Measurements from ENCODE around the gene PAPPA. TPM values are rescaled to one million over a fixed set of nuclear protein-coding genes. Genes with fewer than 3 reads are reported as not detected.

The PAPPA gene, protein sequence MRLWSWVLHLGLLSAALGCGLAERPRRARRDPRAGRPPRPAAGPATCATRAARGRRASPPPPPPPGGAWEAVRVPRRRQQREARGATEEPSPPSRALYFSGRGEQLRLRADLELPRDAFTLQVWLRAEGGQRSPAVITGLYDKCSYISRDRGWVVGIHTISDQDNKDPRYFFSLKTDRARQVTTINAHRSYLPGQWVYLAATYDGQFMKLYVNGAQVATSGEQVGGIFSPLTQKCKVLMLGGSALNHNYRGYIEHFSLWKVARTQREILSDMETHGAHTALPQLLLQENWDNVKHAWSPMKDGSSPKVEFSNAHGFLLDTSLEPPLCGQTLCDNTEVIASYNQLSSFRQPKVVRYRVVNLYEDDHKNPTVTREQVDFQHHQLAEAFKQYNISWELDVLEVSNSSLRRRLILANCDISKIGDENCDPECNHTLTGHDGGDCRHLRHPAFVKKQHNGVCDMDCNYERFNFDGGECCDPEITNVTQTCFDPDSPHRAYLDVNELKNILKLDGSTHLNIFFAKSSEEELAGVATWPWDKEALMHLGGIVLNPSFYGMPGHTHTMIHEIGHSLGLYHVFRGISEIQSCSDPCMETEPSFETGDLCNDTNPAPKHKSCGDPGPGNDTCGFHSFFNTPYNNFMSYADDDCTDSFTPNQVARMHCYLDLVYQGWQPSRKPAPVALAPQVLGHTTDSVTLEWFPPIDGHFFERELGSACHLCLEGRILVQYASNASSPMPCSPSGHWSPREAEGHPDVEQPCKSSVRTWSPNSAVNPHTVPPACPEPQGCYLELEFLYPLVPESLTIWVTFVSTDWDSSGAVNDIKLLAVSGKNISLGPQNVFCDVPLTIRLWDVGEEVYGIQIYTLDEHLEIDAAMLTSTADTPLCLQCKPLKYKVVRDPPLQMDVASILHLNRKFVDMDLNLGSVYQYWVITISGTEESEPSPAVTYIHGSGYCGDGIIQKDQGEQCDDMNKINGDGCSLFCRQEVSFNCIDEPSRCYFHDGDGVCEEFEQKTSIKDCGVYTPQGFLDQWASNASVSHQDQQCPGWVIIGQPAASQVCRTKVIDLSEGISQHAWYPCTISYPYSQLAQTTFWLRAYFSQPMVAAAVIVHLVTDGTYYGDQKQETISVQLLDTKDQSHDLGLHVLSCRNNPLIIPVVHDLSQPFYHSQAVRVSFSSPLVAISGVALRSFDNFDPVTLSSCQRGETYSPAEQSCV (N-terminal part only)
- 5.7 TPM for total RNA-seq
- long read RNA-seq, partial matches to known transcripts = 1 of 8 reads
- long read RNA-seq, other reads (novel, unspliced or antisense) = 7 of 8 reads

DNA sequence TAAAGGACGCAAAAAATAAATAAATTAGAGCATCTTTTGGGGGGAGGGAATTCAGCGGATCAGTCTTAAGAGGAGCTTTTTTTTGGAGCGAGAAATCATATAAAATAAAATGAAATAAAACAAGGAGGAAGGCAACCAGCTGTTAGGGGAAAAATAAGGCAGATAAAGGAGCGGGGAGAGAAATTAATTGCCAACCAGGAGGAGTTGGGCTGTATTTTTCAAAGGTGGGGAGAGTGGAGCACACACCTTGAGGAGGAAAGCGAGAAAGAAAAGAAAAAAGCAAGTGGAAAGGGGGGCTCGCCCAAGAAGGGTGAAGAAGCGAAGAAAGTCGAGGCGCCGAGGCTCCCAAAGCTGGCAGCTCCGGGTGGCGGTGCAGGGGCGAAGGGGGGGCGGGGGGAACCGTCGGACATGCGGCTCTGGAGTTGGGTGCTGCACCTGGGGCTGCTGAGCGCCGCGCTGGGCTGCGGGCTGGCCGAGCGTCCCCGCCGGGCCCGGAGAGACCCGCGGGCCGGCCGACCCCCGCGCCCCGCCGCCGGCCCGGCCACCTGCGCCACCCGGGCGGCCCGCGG, at the start of gene PAPPA:
PAPPA (plus strand) TSS at position 27 of the 569 bp plus-strand sequence; CDS start at position 409, 382 bp downstream.
- no peak for DNase-seq (ENCODE audit: low spot score)

DNA sequence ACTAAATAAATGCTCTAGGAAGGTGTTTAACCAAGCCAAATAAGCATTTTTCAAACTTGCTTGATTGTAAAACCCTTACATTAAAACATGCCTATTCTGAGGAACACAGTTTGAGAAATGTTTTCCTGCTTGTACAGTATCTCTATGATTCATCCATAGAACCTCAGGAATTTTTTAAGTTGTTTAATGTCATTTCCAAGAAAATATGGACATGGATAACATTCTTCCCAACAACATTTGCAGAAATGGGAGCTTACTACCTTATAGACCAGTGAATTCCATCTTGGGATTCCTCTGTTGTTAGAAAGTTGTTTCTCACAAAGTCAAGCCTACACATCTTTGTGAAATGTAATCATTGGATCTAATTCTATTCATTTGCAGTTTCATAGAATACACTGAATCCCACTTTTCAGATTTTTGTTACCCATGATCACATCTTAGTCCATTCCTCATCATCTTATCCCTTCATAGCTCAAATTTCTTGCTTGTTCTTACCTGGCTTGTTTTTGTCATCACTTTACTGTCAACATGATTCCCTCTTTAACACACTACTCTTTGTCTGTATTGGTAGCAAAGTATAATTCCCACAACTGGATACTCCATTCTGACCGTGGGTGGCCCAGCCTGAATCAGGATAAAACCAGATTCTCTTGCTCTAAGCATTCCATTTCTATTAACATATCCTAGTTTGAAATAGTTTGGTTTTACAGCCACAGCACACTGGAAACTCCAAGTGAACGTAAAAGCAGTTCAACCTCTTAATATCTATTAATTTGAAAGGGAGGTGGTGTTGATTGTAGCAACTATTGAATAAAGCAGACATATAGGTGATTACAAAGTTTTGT, 49.4 kb upstream of the PAPPA start:
- DNase-seq (ENCODE audit: low spot score) = no peak

DNA sequence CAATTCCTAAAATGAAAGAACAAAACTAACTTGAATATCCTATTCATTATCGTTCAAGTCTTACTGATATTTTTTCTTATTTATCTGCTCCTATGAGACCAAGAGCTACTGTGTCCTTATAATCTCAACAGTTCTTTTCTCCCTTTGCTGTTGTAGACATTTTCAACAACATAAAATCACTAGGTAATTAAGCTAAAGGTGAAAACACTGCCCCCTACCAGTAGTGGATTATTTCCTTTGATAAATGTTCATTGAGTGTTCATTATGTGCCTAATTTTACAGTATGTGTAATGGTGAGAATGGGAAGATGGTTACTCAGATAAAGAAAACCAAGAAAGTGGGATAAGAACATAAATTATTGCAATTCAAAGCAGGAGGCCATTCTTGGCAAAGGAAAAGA, 41.4 kb upstream of the PAPPA start:
- no peak for DNase-seq (ENCODE audit: low spot score)

DNA sequence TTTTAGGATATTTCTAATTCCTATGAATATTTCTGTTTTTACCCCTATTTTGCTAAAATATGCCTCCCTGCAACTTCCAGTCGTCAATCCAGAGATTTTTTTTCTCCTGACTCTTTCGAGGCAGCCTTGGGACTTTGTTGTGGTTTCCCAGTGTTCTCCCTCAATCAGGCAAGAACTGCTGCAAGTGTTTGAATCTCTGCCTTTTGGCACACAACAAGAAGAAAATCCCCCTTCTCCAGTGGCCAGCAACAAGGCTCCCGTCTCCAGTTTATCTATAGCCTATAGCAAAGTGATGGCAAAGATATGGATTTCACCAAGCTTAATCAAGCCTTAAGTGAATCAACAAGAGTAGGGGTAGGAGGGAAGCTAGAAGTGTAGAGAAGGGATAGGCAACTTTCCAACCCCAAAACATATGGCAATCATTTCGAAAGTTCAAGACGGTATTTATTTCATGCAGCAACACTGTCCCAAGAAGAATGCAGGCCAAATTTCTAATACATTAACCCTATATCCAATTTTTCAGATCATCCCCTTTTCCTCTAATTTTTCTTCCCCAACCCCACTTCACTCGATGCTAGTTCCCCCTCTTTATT, 37.7 kb upstream of the PAPPA start:
- DNase-seq (ENCODE audit: low spot score) = no peak

DNA sequence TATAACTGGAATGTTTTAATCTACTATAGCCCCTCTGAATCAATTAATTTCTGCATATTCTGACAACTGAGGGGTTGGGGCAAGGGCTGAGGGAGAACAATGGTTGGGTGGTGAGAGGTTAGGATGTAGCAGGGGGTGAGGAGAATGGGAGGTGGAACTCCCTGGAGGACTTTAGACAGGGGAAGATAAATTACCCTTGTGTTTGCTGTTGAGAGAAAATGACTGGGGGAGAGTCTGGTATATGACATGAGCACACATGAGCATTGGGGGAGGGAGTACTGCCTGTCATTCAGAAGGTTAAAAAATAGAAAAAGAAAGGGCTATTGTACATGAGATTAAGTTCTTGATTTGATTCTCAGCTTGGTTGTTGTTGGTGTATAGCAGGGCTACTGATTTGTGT, 37.2 kb upstream of the PAPPA start:
- DNase-seq (ENCODE audit: low spot score) = no peak

DNA sequence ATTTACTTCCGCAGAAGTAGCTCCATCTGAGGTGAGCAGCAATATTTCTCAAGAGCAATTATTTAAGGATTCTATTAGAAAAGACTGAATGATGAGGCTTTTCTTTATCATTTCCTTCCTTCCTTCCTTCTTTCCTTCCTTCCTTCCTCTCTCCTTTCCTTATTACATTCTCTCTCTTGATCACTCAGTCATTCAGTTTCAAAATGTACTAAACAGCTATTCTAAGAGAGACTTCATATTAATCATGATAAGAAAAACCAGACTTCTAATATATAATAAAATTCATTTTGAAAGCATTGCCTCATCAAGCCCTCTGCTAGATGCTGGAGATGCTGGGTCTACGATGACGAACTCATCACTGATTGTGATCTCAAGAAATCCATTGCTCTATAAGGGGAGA, 30.4 kb upstream of the PAPPA start:
- DNase-seq (ENCODE audit: low spot score) = no peak

DNA sequence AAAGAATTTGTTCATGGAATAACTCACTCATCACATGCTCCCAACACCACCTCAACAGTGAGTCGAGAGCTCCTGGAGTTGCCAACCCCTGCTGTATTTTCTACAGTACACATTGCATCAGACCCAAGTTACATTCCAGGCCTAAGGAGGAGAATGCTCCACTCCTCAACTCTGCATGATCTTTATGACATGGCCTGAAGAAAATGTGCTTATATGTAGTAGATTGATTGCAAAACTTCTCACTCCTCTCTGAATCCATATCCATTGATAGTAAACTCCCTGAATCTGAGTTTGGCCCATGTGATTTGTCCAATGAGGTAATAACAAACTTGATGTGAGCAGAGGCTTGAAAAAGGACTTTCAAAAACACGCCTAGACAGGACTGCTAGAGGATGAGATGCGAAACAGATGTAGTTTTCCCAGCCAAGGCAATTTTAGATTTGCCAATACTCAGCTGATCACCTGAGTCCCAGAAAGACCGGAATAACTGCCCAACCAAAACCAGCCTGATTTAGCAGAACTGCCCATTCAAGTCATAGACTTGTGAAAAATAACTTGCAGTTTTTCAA, 29.0 kb upstream of the PAPPA start:
- DNase-seq (ENCODE audit: low spot score) = no peak

DNA sequence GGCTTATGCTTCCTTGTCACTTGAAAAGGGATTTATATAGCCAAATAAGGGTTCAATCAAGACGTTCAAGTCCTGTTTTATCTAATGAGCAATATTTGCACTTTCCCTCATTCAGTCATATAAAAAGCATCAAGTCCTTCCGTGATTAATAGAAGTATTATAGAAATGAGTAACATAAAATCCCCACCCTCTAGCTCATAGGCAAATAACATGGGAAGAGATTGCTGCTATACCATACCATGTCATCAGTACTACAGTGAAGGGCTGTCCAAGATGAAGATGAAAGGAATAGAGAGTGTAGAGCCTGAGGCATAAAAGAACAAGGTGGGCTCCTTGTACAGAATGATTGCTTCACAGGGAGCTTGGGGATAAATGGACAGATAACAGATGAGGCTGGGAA, 20.4 kb upstream of the PAPPA start:
- DNase-seq (ENCODE audit: low spot score) = no peak

DNA sequence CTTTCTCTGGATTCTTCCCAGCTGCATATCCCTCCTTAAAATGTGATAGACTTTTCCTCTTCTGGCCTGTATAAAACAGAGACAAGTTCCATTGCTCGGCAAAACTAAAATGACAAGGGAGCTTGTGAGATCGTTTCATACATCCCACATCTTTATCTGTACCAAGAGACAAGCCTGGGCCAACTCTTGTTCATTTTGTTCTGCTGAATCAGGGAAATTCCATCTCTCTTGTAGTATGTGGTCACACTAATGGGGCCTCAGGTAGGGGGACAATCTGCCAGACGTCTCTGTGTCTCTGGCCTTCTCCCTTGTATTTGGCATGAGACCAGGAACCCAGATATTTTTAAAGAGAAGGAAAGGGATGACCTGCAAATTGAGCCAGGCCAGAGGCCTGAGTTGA, 18.6 kb upstream of the PAPPA start:
- DNase-seq (ENCODE audit: low spot score) = no peak

DNA sequence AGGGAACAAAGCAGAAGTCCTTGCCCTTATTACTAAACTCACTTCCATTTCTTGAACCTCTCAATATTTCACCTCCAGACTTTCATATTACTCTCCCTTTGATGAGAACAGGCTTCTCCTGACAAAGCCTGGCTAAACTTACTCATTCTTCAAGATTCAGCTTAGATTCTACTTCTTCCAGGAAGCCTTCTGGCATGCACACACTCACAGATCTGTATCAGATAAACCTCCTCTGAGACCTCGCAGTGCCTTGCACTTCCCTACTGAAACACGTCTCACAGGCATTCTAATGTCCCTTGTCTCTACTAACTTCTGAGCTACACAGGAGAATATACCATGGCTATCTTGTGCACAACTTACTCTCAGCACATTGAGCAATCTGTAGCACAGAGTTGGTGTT, 16.6 kb upstream of the PAPPA start:
- DNase-seq (ENCODE audit: low spot score) = no peak

DNA sequence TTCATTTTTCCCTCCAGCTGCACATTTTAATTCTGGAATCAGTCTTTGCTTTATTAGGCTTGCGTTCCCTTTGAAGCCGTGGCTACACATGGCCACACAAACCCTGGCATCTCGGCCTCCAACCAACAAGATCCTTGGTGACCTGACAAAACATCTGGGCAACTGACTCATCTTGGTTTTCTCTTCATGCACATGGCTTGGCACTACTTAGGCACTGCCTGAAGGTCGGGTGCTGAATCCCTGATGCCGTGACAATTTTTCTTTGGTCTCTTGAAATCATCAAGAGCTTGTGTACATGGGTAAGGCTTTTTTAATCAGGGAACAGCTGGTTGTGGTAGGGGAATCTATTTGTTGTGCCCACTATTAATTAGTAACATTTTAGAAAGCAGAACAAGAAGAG, 16.0 kb upstream of the PAPPA start:
- DNase-seq (ENCODE audit: low spot score) = no peak

DNA sequence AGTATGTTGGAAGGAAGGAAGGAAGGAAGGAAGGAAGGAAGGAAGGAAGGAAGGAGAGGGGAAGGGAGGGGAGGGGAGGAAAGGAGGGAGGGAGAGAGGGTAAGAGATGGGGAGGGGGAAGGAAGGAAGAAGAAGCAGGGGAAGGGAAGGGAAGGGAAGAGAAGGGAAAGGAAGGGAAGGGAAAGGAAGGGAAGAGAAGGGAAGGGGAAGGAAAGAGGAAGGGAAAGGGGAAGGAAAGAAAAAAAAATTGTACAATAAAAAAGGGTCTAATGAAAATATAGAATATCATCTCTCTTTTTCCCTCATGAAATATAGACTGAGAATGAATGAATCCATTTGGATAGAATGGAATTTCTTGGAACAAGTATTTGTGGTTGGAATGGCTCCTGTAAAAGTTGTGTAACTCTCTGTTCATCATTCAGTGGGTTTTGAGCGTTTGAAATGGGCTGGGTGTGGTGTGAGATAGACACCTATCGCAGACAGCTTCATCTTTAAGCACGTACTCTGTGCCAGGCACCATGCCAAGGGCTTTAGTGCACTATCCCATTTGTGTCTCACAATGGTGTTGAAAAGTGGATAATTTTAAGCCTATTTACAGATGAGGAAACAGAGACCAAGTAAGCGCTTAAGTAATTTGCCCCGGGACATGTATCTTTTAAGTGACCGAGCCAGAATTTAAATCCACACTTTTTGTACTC, 11.6 kb upstream of the PAPPA start:
- no peak for DNase-seq (ENCODE audit: low spot score)

DNA sequence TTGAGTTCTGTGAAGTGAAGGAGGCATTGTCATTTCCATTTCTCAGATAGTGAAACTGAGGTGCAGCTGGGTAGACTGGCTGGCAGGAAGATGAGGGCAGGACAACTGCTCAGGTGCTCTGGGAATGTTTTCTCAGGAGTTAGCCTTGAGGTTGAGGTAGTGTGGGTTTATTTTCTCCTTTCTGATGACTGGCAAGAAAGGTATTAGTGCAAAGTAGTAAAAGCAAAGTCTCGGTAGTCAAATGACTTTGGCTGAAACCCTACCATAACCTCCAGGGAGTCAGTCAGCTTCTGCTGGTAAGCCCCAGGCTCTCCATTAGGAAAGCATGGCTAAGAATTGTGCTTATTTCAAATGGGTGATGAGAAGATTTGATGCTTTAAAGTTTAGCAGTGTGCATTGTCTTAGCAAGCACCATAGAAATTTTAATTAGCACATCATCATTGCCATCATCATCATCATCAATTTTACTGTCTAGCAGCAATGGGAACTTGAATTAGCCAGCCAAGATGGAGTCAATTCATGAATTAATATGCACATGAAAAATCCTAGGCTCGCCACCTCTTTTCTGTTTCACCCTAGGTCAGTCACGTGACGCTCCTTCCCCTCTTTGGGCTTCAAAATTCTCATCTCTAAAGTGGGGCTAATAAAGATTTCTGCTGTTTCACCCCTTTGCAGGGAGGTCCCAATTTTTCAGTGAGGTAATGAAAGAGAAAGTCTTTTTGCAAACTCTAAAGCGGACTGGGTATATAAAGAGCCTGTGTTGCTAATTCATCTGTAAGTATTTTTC, 10.7 kb upstream of the PAPPA start:
- no peak for DNase-seq (ENCODE audit: low spot score)

DNA sequence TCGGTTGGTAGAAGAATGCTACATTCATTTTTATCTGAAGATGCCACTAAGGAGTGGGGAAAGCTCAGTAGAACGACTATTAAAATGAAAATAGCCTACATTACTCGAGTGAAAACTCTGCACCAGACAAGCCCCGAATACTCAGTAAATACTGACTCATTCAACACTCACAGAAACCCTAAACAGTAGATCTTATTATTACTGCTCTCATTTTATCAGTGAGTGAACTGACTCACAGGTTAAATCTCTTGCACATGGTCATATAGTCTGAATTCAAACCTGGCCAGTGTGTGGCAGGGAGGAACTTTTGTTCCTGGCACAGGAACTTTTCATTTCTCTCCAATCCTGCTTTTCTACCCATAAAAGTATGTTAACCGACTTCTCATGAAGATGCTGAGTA, 9.6 kb upstream of the PAPPA start:
- DNase-seq (ENCODE audit: low spot score) = no peak

DNA sequence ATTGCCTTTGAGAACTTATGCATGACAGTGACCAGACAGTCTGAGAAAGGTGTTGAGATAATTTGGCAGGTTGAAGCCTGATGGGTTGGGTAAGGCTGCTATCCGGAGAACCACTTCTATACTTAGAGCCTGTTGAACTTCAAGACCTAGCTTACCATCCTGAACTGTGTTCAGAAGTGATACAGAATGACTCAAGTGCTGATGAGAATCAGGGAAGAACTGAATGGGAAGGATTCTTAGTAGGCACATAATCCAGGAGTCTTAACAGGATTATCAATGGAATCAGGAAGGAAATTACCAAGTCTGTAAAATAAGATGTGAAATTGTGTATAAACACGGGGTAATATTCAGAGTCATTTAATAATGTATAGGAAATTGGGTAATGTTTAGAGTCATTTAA, 9.0 kb upstream of the PAPPA start:
- no peak for DNase-seq (ENCODE audit: low spot score)

DNA sequence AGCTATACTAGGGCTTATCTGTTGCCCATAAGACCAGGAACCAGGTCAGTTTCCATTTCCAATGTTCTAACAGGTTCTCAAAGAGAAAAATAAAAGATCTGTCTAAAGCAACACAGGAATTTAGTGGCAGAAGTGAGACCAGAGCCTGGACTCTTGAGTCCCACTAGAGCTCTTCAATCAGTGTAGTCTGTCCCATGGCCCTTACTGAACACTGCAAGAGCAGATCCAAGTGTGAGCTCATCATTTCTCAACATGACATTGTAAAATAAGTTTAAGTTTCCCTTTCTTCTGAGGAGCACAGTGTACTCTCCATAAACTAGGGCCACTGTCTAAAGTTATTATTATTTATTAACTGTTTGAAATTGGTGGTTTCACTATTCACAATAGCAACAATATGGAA, 8.6 kb upstream of the PAPPA start:
- no peak for DNase-seq (ENCODE audit: low spot score)

DNA sequence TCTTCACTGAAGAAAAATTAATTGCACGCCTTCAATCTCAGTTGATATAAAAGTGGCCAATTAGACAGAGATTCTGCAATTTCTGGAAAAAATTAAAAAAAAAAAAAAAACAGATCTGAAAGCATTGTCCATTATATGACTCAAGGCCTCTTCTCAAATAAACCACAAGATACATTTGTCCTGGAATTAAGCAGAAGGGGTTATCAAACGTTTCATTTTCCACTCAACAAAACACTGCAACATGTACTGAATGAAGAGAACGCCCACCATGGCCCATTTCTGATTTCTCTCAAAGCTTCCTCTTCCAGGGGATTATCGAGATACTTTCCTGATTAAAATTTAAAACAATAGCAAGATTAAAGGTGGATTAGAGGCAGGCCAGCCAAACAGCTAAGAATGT, 5.8 kb upstream of the PAPPA start:
- DNase-seq (ENCODE audit: low spot score) = no peak

DNA sequence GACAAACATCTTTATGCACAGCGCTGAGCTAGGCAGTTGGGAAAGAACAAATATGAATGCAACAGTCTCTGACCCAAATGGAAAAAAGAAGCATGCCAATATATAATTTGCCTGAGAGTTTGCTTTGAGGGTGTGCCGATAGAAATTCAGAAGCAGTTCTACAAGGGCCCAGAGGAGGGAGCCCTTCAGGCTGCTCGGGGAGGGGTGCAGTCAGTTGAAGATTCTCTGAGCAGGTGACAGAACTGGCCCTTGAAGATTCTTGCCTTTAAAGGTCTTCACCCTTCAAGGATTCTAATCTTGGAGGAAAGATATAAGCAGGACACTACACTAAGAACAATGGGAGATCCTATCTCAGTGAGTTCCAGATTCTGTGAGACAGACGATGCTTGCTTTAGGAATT, 3.7 kb upstream of the PAPPA start:
- no peak for DNase-seq (ENCODE audit: low spot score)
